ENCODE data around the gene TRPM3. TPM values are rescaled to one million over a fixed set of nuclear protein-coding genes. Genes with fewer than 3 reads are reported as not detected.

The TRPM3 gene
- total RNA-seq, 1 experiment from 2014 or later, result not detected

DNA sequence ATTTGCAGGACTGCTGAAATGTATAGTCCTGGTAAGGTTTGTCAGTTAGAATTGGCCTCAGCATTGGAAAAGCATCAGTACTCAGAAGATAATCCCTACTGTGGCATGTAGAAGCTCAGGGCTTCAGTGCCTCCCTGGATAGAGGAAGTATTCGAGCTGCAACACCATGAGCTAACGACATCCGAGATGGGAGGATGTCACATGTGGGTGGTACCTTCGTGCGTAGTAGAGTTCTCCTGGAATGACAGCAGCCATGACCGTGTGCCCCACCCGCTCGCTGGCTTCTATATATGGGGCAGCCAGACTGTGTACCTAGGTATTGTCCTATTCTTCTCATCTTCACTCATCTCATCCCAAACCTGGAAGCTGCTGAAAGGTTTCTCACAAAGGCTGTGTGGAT, 361.2 kb downstream of the TRPM3 start:
- H3K27ac Mint-ChIP-seq (ENCODE audit: unreplicated experiment), result no peak overlapping the region
- Histone ChIP-seq H3K4me3 (ENCODE audit: low read depth, low read length) (no peak overlapping the region), H3K9me3 (no peaks in the 10 kb centered on the region), H3K4me1 (no peaks in the 10 kb centered on the region), H3K36me3 (ENCODE audit: control insufficient read depth, insufficient read depth, low read length) (no peaks in the 10 kb centered on the region), H3K27me3 (replicated peaks; ENCODE audit: control insufficient read depth, insufficient read depth, low read length) (no peaks in the 10 kb centered on the region)
- CTCF ChIA-PET, result no interaction called here
- POLR2A ChIA-PET, result no interaction called here
- no peak for DNase-seq
- TF ChIP-seq, protein P1, sequence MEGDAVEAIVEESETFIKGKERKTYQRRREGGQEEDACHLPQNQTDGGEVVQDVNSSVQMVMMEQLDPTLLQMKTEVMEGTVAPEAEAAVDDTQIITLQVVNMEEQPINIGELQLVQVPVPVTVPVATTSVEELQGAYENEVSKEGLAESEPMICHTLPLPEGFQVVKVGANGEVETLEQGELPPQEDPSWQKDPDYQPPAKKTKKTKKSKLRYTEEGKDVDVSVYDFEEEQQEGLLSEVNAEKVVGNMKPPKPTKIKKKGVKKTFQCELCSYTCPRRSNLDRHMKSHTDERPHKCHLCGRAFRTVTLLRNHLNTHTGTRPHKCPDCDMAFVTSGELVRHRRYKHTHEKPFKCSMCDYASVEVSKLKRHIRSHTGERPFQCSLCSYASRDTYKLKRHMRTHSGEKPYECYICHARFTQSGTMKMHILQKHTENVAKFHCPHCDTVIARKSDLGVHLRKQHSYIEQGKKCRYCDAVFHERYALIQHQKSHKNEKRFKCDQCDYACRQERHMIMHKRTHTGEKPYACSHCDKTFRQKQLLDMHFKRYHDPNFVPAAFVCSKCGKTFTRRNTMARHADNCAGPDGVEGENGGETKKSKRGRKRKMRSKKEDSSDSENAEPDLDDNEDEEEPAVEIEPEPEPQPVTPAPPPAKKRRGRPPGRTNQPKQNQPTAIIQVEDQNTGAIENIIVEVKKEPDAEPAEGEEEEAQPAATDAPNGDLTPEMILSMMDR (IDR thresholded peaks at IDR 0.05; ENCODE audit: insufficient read depth in 1 of 2, low read depth in 1 of 2, low read length in 1 of 2, severe bottlenecking in 1 of 2, unreplicated experiment in 1 of 2), result no peak
- no peaks in the 10 kb centered on the region for H3K9me3 Mint-ChIP-seq (ENCODE audit: unreplicated experiment)
- H3K4me3 Mint-ChIP-seq (ENCODE audit: unreplicated experiment), result no peak overlapping the region
- no peaks in the 10 kb centered on the region for H3K36me3 Mint-ChIP-seq (ENCODE audit: insufficient read depth, unreplicated experiment)
- peaks cover 3% of the 10 kb centered on the region for H3K27me3 Mint-ChIP-seq (ENCODE audit: insufficient read depth, unreplicated experiment)
- no TSS peak for BruUV-seq (replicated peaks)
- no peaks in the 10 kb centered on the region for H3K4me1 Mint-ChIP-seq (ENCODE audit: low read depth, unreplicated experiment)
- intact Hi-C loops (cut with micrococcal nuclease; ENCODE audit: unreplicated experiment), result no loop called here

DNA sequence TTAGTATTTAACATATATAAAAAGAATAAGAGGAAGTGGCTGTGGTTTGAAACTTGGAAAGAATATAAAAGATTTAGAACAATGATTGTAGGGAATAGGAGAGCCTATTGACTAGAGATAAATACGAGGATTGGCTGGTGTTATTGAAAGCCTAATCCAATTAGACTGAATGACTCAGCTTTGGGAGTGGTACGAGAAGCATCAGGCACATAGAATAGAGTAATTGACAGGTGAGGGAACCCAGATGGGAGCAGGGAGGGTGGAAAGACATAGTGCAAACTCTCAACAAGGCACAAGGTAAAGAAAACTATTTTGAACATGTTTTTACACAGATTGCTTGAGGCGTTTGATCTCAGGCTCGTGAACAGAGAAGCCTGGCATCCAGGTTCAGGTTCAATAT, 368.1 kb downstream of the TRPM3 start:
- H3K36me3 Mint-ChIP-seq (ENCODE audit: insufficient read depth, unreplicated experiment), result no peaks in the 10 kb centered on the region
- Histone ChIP-seq H3K9me3 (no peaks in the 10 kb centered on the region), H3K4me1 (no peaks in the 10 kb centered on the region), H3K27me3 (replicated peaks; ENCODE audit: control insufficient read depth, insufficient read depth, low read length) (no peaks in the 10 kb centered on the region), H3K36me3 (ENCODE audit: control insufficient read depth, insufficient read depth, low read length) (no peaks in the 10 kb centered on the region), H3K4me3 (ENCODE audit: low read depth, low read length) (no peak overlapping the region)
- intact Hi-C loops (cut with micrococcal nuclease; ENCODE audit: unreplicated experiment), result no loop called here
- BruUV-seq (replicated peaks), result no TSS peak
- H3K4me3 Mint-ChIP-seq (ENCODE audit: unreplicated experiment), result no peak overlapping the region
- no peak for DNase-seq
- ChIA-PET CTCF (no interaction called here), POLR2A (no interaction called here)
- no peak overlapping the region for H3K27ac Mint-ChIP-seq (ENCODE audit: unreplicated experiment)
- H3K4me1 Mint-ChIP-seq (ENCODE audit: low read depth, unreplicated experiment), result no peaks in the 10 kb centered on the region
- peaks cover 3% of the 10 kb centered on the region for H3K27me3 Mint-ChIP-seq (ENCODE audit: insufficient read depth, unreplicated experiment)
- TF ChIP-seq, protein P1 (IDR thresholded peaks at IDR 0.05; ENCODE audit: insufficient read depth in 1 of 2, low read depth in 1 of 2, low read length in 1 of 2, severe bottlenecking in 1 of 2, unreplicated experiment in 1 of 2), result no peak
- H3K9me3 Mint-ChIP-seq (ENCODE audit: unreplicated experiment), result no peaks in the 10 kb centered on the region

DNA sequence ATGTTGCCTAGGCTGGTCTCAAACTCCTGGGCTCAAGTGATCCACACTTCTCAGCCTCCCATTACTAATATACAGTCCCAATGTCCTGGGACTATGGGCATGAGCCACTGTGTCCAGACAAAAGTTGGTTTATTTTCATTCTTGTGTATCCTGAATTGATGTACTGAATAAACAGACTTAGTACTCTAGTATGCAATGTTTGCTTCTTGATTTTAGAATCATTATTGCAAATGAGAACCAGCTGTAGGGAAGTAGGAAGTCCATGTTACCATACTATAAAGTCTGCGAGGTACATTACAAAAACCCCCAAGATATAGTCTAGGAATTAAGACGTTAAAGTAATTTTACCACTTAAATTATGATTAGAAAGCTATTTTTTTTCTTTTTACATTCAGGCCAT, 372.4 kb downstream of the TRPM3 start:
- H3K9me3 Mint-ChIP-seq (ENCODE audit: unreplicated experiment), result no peaks in the 10 kb centered on the region
- CTCF ChIA-PET, result no interaction called here

More for the DNA sequence above, 372.4 kb downstream of the TRPM3 start:
- Histone ChIP-seq H3K4me1 (no peaks in the 10 kb centered on the region), H3K9me3 (no peaks in the 10 kb centered on the region), H3K4me3 (ENCODE audit: low read depth, low read length) (no peak overlapping the region), H3K27me3 (replicated peaks; ENCODE audit: control insufficient read depth, insufficient read depth, low read length) (no peaks in the 10 kb centered on the region), H3K36me3 (ENCODE audit: control insufficient read depth, insufficient read depth, low read length) (no peaks in the 10 kb centered on the region)
- no peaks in the 10 kb centered on the region for H3K4me1 Mint-ChIP-seq (ENCODE audit: low read depth, unreplicated experiment)
- no TSS peak for BruUV-seq (replicated peaks)
- no peaks in the 10 kb centered on the region for H3K36me3 Mint-ChIP-seq (ENCODE audit: insufficient read depth, unreplicated experiment)
- peaks cover 3% of the 10 kb centered on the region for H3K27me3 Mint-ChIP-seq (ENCODE audit: insufficient read depth, unreplicated experiment)
- H3K4me3 Mint-ChIP-seq (ENCODE audit: unreplicated experiment), result no peak overlapping the region
- no peak for DNase-seq
- H3K27ac Mint-ChIP-seq (ENCODE audit: unreplicated experiment), result no peak overlapping the region
- TF ChIP-seq, protein P1 (IDR thresholded peaks at IDR 0.05; ENCODE audit: insufficient read depth in 1 of 2, low read depth in 1 of 2, low read length in 1 of 2, severe bottlenecking in 1 of 2, unreplicated experiment in 1 of 2), result no peak
- POLR2A ChIA-PET, result no interaction called here
- intact Hi-C loops (cut with micrococcal nuclease; ENCODE audit: unreplicated experiment), result no loop called here
